CD8-positive, alpha-beta memory T cell (primary cell): ENCODE data around the gene REEP5. TPM values are rescaled to one million over a fixed set of nuclear protein-coding genes. Genes with fewer than 3 reads are reported as not detected.
A peak's percentile ranks its signal among the peaks of the same experiment; 100 is the strongest.

Experiments
- CTCF ChIA-PET: fragments of 350-600 bp; sonication (Branson Sonifier 250); formaldehyde crosslinking; loops from one replicate; lab custom pipeline; 2021; ENCODE audit warnings: antibody characterized with exemption; lab: Charles Lee
- POLR2A ChIA-PET: fragments of 350-600 bp; sonication (Branson Sonifier 250); formaldehyde crosslinking; loops from one replicate; lab custom pipeline; 2021; ENCODE audit warnings: antibody characterized with exemption; lab: Charles Lee
- DNase-seq, 5 donors: peaks; one replicate each; pipeline versions ENCODE4 v3.0.0 to v3.0.0-alpha.2; 2020 to 2022; ENCODE audit warnings: mixed read lengths in 1 of 5
- H3K27ac ChIP-seq: one replicate; pipeline ENCODE4 v1.7.0; 2013; ENCODE audit warnings: low read depth, mild to moderate bottlenecking, low read length, moderate library complexity
- H3K27me3 ChIP-seq: 2 replicates; pipeline ENCODE4 v1.7.0; 2013; ENCODE audit warnings: low read length, mild to moderate bottlenecking; ENCODE audit not compliant: insufficient read depth, poor library complexity, severe bottlenecking
- H3K36me3 ChIP-seq: 2 replicates; pipeline ENCODE4 v1.7.0; 2013; ENCODE audit warnings: mild to moderate bottlenecking, low read length, moderate library complexity; ENCODE audit not compliant: insufficient read depth
- H3K4me1 ChIP-seq: 2 replicates; pipeline ENCODE4 v1.7.0; 2013; ENCODE audit warnings: mild to moderate bottlenecking, low read length, moderate library complexity; ENCODE audit not compliant: insufficient read depth
- H3K4me3 ChIP-seq: 2 replicates; pipeline ENCODE4 v1.7.0; 2013; ENCODE audit warnings: mild to moderate bottlenecking, low read length
- H3K9me3 ChIP-seq: 2 replicates; pipeline ENCODE4 v1.7.0; 2013; ENCODE audit warnings: mild to moderate bottlenecking, low read length
- H3K27ac Mint-ChIP-seq, 8 donors: one replicate each; pipeline ENCODE4 v1.8.0; 2020 to 2021; ENCODE audit warnings: mixed read lengths in 8 of 8, mild to moderate bottlenecking in 6 of 8, inconsistent platforms in 3 of 8, moderate library complexity in 3 of 8
- H3K27me3 Mint-ChIP-seq, 2 donors: one replicate each; pipeline ENCODE4 v1.8.0; 2020 to 2021; ENCODE audit warnings: mixed read lengths in 2 of 2, mild to moderate bottlenecking in 1 of 2, moderate library complexity in 1 of 2
- H3K36me3 Mint-ChIP-seq, 3 donors: one replicate each; pipeline ENCODE4 v1.8.0; 2020 to 2021; ENCODE audit warnings: mixed read lengths in 3 of 3, inconsistent platforms in 1 of 3, mild to moderate bottlenecking in 1 of 3
- H3K4me1 Mint-ChIP-seq, 3 donors: one replicate each; pipeline ENCODE4 v1.8.0; 2020 to 2021; ENCODE audit warnings: mixed read lengths in 3 of 3, inconsistent platforms in 1 of 3, mild to moderate bottlenecking in 1 of 3
- H3K4me3 Mint-ChIP-seq, 7 donors: one replicate each; pipeline ENCODE4 v1.8.0; 2020 to 2021; ENCODE audit warnings: mixed read lengths in 7 of 7, mild to moderate bottlenecking in 6 of 7, moderate library complexity in 4 of 7, inconsistent platforms in 2 of 7
- H3K9me3 Mint-ChIP-seq, 5 donors: one replicate each; pipeline ENCODE4 v1.8.0; 2020 to 2022; ENCODE audit warnings: mixed read lengths in 5 of 5, mild to moderate bottlenecking in 3 of 5, moderate library complexity in 2 of 5, inconsistent platforms in 1 of 5
- polyA plus RNA-seq: library from polyadenylated mRNA; unstranded; fragments of 300-500 nt; fragmentation: Illumina TruSeq; gene quantifications from one replicate; pipeline ENCODE4 v1.2.3, GENCODE V29; 2021
- total RNA-seq, 2 experiments: library from RNA; stranded (reverse); gene quantifications; one replicate each; pipeline ENCODE4 v1.2.3, GENCODE V29; 2021

Gene REEP5
- total and polyA plus RNA-seq, 3 experiments from 2014 or later: 63.5 to 121 (median 74.0) TPM

- no peak for DNase-seq
- no peak overlapping the region for H3K4me3 ChIP-seq
- H3K27ac ChIP-seq: no peak overlapping the region
- Mint-ChIP-seq H3K4me1 (no peaks in the 10 kb centered on the region), H3K36me3 (peaks cover 0 to 73% (median 17%) of the 10 kb centered on the region in 3 donors), H3K27ac (peak overlapping the region in 2 of 8 donors; percentile 3 to 5), H3K4me3 (no peak overlapping the region), H3K9me3 (peaks cover 0 to 2% (median 0%) of the 10 kb centered on the region in 5 donors), H3K27me3 (no peaks in the 10 kb centered on the region)
- no peaks in the 10 kb centered on the region for H3K4me1 ChIP-seq
- H3K27me3 ChIP-seq: no peaks in the 10 kb centered on the region
- peaks cover 6% of the 10 kb centered on the region for H3K36me3 ChIP-seq
- H3K9me3 ChIP-seq: no peaks in the 10 kb centered on the region
- ChIA-PET POLR2A (interaction anchor here (0.7 kb wide), 1 partner anchor 57 kb away, joined by 3 read pairs; no protein-coding TSS in a partner anchor), CTCF (no interaction called here)
Measured at GRCh38 chr5:112830378-112830777, 91.6 kb downstream of the REEP5 start.

Other genes starting within 250 kb of the REEP5 start
- gene APC, start 184.3 kb downstream of the REEP5 start, total RNA-seq: 10 to 100 TPM; 23.1 to 24.0 TPM
- gene APC, start 184.3 kb downstream of the REEP5 start, polyA plus RNA-seq: 23.0 TPM
- 10 to 100 TPM; 68.0 to 68.3 TPM for gene SRP19, start 60.9 kb downstream of the REEP5 start, total RNA-seq
- 143 TPM for gene SRP19, start 60.9 kb downstream of the REEP5 start, polyA plus RNA-seq
- gene DCP2, start 54.6 kb upstream of the REEP5 start, total RNA-seq: 10 to 100 TPM; 54.5 to 61.5 TPM
- 59.5 TPM for gene DCP2, start 54.6 kb upstream of the REEP5 start, polyA plus RNA-seq